GM13976 (cell line): ENCODE measurements around the gene ANXA11.
"Not testable (repeated sequence)": the region's sequence is repeated elsewhere in the genome, so short reads cannot be mapped to it uniquely, and the experiment has no call there.

ENCODE experiments used
- DNase-seq: peaks from one replicate; pipeline ENCODE4 v3.0.0; 2012; ENCODE audit warnings: low spot score
- CTCF ChIP-seq: IDR thresholded peaks from 2 replicates; pipeline ENCODE4 v1.5.1; 2012; ENCODE audit warnings: borderline replicate concordance, mild to moderate bottlenecking; ENCODE audit not compliant: insufficient read depth; ENCODE audit errors: extremely low read depth, missing control alignments, control extremely low read depth
- in situ Hi-C: fragments of 300-500 bp; cut with MboI; formaldehyde crosslinking; loops from one replicate; pipeline ENCODE4 v1.12.0; 2022; ENCODE audit warnings: low sequenced_read_pairs, mixed read lengths, inconsistent platforms; ENCODE audit not compliant: unreplicated experiment

The ANXA11 gene

DNA sequence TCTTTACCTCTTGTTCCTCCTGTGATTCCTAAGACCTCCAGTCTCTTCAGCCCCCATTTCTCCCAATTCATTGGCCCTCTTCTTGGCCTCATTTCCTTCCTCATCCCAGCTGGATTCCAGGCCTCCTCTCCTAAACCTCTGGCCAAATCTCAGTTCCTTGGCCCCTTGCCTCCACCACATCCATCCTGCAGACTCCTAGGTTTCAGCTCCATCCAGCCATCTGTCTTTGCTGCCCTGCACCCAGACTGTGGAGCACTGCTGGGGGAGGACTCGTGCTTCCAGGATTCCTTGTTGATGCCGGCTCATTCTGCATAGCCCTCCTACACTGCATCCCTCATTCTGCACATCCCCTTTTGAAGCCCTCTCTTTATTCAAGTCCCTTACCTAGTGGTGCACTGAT is 66.1 kb downstream of the ANXA11 start:
- DNase-seq = no peak
- in situ Hi-C loops = no loop called here
- TF ChIP-seq CTCF = no peak

GRCh38 chr10:80137920-80138319 is 67.4 kb downstream of the ANXA11 start:
- in situ Hi-C loops = no loop called here
- DNase-seq = no peak
- TF ChIP-seq CTCF = no peak

- no peak for TF ChIP-seq CTCF
- no peak for DNase-seq
- in situ Hi-C loops = no loop called here
Observed at GRCh38 chr10:80137031-80137862, 68.1 kb downstream of the ANXA11 start.

GRCh38 chr10:80136134-80136571 is 69.2 kb downstream of the ANXA11 start:
- in situ Hi-C loops = no loop called here
- DNase-seq = no peak
- no peak for TF ChIP-seq CTCF

- DNase-seq, in situ Hi-C loops: not testable (repeated sequence)
Observed at GRCh38 chr10:80133687-80134086, 71.7 kb downstream of the ANXA11 start.

DNA sequence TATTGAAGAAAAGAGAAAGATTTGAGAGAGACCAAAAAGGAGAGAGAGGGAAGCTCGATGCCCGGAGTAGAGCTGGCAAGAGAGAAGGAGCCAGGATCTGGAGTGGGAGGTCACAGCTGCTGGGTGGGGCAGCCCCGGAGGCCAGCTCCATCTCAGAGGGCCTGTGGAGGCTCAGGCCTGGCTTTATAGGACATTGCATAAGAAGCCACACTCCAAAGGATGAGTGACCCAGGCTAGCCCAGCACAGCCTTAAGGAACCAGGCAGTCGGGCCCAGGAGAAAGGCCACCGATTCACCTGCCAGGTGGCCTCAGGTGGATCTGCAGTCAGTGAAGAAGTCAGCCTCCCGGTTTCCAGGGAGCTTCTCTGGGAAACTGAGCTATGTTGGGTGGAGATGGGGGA is 72.1 kb downstream of the ANXA11 start:
- in situ Hi-C loops = no loop called here
- no peak for TF ChIP-seq CTCF
- no peak for DNase-seq

GRCh38 chr10:80132299-80133139 is 72.8 kb downstream of the ANXA11 start, which contains the start of gene PLAC9:
Gene PLAC9 (plus strand): TSS chr10:80132730. CDS start chr10:80132763, 33 bp downstream.
- DNase-seq = no peak
- no peak for TF ChIP-seq CTCF
- in situ Hi-C loops = no loop called here
